NOMO-1 treated with dmso at 0.1 percent for 144 hours (cell line): ENCODE measurements around the gene SLIT1.
"Not testable (repeated sequence)": the region's sequence is repeated elsewhere in the genome, so short reads cannot be mapped to it uniquely, and the experiment has no call there.

Source experiments
- DNase-seq: peaks from one replicate; lab custom pipeline; 2025; ENCODE audit not compliant: unreplicated experiment; lab: John Stamatoyannopoulos, UW

SLIT1 gene

GRCh38 chr10:97087296-97087695, 98.5 kb downstream of the SLIT1 start:
- no peak for DNase-seq

DNA sequence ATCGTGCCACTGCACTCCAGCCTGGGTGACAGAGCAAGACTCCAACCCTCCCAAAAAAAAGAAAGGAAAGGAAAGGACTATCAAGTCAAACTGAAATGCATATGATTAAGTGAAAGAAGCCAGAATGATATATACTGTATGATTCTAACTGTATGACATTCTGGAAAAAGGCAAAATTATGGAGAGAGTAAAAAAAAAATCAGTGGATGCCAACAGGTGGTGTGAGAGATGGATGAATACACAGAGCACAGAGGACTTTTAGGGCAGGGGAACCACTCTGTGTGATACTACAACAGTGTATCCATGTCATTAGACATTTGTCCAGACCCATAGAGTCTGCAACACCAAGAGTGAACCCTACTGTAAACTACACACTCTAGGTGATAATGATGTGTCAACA, 99.2 kb downstream of the SLIT1 start:
- DNase-seq, result no peak

GRCh38 chr10:97083228-97083829, 102.4 kb downstream of the SLIT1 start:
- no peak for DNase-seq

- not testable (repeated sequence) for DNase-seq
These were observed 103.2 kb downstream of the SLIT1 start for GRCh38 chr10:97082575-97082974.

- DNase-seq, result peak; percentile 42
These were observed 104.0 kb downstream of the SLIT1 start for GRCh38 chr10:97081621-97082235.

- no peak for DNase-seq
These were observed 105.5 kb downstream of the SLIT1 start for GRCh38 chr10:97080051-97080776.

DNA sequence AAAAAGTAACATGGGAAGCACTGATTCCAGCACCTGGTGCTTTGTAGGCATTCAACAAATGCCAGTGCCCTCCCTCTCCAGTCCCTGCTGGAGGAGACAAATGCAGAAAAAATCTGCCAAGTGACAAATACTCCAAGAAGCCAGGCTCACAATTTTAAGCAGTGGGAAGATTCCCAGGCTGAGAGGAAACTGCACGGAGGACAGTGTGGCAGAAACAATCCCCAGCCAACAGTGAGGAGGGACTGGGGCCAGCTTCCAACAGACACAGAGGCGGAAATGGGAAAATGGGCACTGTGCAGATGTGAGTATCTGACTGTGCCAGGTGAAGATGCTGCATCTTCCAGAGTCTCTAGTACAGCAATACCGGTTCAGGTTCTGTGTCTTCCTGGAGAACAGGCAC, 106.3 kb downstream of the SLIT1 start:
- no peak for DNase-seq

- DNase-seq, result no peak
These were observed 106.8 kb downstream of the SLIT1 start for GRCh38 chr10:97078938-97079445.

DNA sequence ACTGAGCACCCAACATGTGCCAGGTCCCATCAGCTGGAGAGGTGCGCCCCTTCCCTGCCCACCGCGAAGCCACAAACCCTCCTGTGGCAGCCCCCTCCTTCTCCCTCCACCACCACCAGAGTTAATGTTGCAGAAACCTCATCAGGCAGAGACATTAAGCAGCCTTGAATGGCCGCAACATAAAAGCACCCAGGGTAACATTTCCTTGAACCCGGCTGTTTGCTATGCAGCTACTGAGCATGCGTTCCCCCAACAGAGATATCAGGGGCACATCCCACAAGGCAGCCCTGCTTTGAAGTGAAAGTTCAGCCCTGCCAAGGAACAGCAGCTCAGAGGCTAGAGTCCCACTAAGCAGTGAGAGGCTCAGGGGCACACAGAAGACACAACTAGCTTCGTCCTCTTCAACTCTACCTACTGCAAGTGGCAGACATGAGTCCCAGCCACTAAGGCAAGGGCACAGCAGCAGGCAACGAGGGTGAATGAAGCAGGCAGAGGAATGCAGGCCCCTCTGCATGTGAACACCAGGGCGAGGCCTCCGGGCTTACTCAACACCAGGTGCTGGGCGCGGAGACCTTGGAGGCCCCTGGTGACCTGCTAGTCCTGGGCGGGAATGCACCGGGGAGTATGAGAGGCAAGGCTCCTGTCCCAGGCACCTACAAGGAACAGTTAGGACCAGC, 107.4 kb downstream of the SLIT1 start:
- DNase-seq, result no peak

- no peak for DNase-seq
These were observed 109.0 kb downstream of the SLIT1 start for GRCh38 chr10:97076781-97077180.

GRCh38 chr10:97075961-97076525, 109.7 kb downstream of the SLIT1 start:
- no peak for DNase-seq

DNA sequence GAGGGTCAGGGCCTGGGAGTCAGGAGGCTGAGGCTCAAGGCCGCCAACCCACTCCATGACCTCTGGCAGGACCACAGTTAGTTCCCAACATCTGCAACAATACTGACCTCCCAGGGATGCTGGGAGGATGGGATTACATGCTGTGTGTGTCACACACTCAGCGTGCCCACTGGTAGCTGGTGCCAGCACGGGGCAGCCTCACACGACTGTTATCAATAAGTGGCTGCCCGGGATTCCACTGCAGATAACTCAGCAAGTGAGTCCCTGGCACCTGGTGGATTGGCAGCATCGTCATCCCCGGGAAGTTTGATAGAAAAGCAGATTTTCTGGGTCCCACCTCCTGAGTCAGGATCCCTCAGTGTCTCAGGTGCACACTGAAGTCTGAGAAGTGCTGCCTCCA, 110.3 kb downstream of the SLIT1 start:
- DNase-seq, result no peak

GRCh38 chr10:97074256-97075145, 111.3 kb downstream of the SLIT1 start:
- no peak for DNase-seq

GRCh38 chr10:97072851-97073665, 112.7 kb downstream of the SLIT1 start:
- DNase-seq, result peak; percentile 10

DNA sequence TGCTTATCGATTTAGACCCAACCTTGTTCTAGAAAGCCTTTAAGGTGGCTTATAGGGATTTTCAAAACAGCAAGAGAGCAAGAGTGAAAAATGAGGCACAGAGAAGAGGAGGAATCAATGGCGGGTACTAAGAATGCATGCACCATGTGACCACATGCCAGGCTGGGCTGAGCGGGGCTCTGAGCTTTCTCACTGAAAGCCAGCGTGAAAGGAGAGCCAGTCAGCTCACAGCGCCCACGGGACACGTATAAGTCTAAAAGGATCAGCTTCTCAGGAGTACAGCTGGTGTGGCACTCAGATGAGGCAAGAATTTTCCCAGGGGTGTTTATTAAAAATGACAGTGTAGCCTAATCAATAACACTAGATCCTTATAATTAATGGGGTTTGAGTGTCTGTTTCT, 114.3 kb downstream of the SLIT1 start:
- no peak for DNase-seq

- DNase-seq, result peak; percentile 13
These were observed 116.0 kb downstream of the SLIT1 start for GRCh38 chr10:97069576-97070362.

DNA sequence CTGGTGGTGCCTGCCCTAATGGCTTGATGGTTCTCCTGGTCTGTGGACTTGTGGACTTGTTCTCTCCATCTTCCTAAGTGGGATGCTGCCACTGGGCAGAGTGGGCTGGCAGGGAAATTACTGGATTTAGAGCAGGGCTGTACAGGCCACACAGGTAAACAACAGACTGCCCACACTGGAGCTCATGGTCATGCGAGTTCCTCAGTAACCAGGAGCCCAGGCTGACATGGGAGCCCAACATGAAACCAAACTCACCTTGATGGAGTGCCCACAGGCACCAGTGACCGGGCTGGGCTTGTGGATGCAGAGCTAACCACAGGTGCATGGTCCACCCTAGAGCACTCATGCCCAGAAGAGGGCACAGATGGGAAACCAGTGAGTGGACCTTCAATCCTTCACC, 116.7 kb downstream of the SLIT1 start:
- no peak for DNase-seq

DNA sequence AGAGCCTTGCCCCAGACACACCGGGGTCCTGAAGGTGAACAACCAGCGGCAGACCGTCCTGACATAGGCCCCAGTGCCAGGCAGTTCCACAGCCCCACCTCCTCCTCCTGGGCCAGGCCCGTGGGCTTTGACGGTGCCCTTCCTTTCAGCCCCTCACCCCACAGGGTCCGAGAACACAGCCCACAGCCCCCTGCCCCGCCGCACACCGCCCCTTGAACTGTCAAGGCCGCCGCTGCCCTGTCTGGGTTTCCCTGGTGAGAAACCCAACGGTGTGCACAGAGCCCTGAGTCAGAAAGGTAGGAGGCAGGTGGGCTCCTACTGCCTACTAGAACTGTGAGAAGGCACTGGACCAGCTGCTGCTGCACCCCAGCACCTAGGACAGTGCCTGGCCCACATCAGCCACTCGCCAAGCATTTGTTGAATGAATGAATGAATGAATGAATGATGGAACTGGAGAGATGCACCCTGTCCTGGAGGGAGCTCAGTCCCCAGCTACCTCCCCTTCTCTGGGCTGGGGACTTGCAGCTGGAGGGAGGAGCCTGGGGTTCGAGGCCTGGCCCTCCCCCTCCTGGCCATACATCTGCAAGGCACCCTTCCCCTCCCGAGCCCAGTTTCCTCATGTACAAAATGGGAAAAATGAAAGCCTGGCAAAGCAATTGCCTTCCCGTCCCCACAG, 117.9 kb downstream of the SLIT1 start:
- no peak for DNase-seq
